ENCODE results near the gene CARD6. TPM values are rescaled to one million over a fixed set of nuclear protein-coding genes. Genes with fewer than 3 reads are reported as not detected.
A peak's percentile ranks its signal among the peaks of the same experiment; 100 is the strongest.
"Not testable (repeated sequence)": the region's sequence is repeated elsewhere in the genome, so short reads cannot be mapped to it uniquely, and the experiment has no call there.

The CARD6 gene
- total RNA-seq, 2 experiments from 2014 or later: 3.0 to 3.4 TPM

GRCh38 chr5:40882291-40882690 lies 41.1 kb downstream of the CARD6 start:
- Mint-ChIP-seq H3K27me3 (ENCODE audit: low read depth) (peaks cover 13% of the 10 kb centered on the region), H3K9me3 (ENCODE audit: insufficient read depth) (no peaks in the 10 kb centered on the region), H3K27ac (no peak overlapping the region), H3K4me3 (no peak overlapping the region), H3K36me3 (ENCODE audit: low read depth) (no peaks in the 10 kb centered on the region), H3K4me1 (ENCODE audit: low read depth) (no peaks in the 10 kb centered on the region)
- ATAC-seq (no peak), DNase-seq (no peak)
- ChIA-PET POLR2A (interaction anchor here (0.6 kb wide), 1 partner anchor 127 kb away, joined by 4 read pairs; no protein-coding TSS in a partner anchor), CTCF (interaction anchor here (1.0 kb wide), 1 partner anchor 21 kb away, joined by 3 read pairs; no protein-coding TSS in a partner anchor)

- CTCF ChIA-PET: interaction anchor here (1.0 kb wide), 1 partner anchor 22 kb away, joined by 3 read pairs; no protein-coding TSS in a partner anchor
These were observed 41.9 kb downstream of the CARD6 start for GRCh38 chr5:40883051-40883450.

GRCh38 chr5:40895440-40896425 lies 54.6 kb downstream of the CARD6 start:
- DNase-seq; H3K27me3 Mint-ChIP-seq (ENCODE audit: low read depth); H3K9me3 Mint-ChIP-seq (ENCODE audit: insufficient read depth); ATAC-seq; H3K36me3 Mint-ChIP-seq (ENCODE audit: low read depth); POLR2A ChIA-PET; H3K27ac Mint-ChIP-seq; H3K4me3 Mint-ChIP-seq; H3K4me1 Mint-ChIP-seq (ENCODE audit: low read depth); CTCF ChIA-PET: not testable (repeated sequence)

More at GRCh38 chr5:40883051-40883450, 41.9 kb downstream of the CARD6 start:
- peaks cover 13% of the 10 kb centered on the region for H3K27me3 Mint-ChIP-seq (ENCODE audit: low read depth)
- H3K27ac Mint-ChIP-seq; H3K36me3 Mint-ChIP-seq (ENCODE audit: low read depth); H3K9me3 Mint-ChIP-seq (ENCODE audit: insufficient read depth); H3K4me1 Mint-ChIP-seq (ENCODE audit: low read depth); H3K4me3 Mint-ChIP-seq; ATAC-seq; DNase-seq; POLR2A ChIA-PET: not testable (repeated sequence)

- Mint-ChIP-seq H3K27me3 (ENCODE audit: low read depth) (peaks cover 7% of the 10 kb centered on the region), H3K4me1 (ENCODE audit: low read depth) (no peaks in the 10 kb centered on the region), H3K4me3 (no peak overlapping the region), H3K27ac (no peak overlapping the region), H3K9me3 (ENCODE audit: insufficient read depth) (no peaks in the 10 kb centered on the region), H3K36me3 (ENCODE audit: low read depth) (no peaks in the 10 kb centered on the region)
- ATAC-seq: no peak
- peak; percentile 50 for DNase-seq
- ChIA-PET CTCF (interaction anchor here (0.7 to 1.6 kb wide), 14 partner anchors 9 to 1188 kb away, joined by 3 to 13 read pairs (median 3); no protein-coding TSS in a partner anchor), POLR2A (no interaction called here)
These were observed 63.2 kb downstream of the CARD6 start for GRCh38 chr5:40904205-40904993.

- ChIA-PET CTCF (interaction anchor here (0.7 to 1.6 kb wide), 13 partner anchors 12 to 1189 kb away, joined by 3 to 13 read pairs (median 3); no protein-coding TSS in a partner anchor), POLR2A (no interaction called here)
- H3K9me3 Mint-ChIP-seq (ENCODE audit: insufficient read depth): no peaks in the 10 kb centered on the region
- H3K27ac Mint-ChIP-seq: no peak overlapping the region
- ATAC-seq (no peak), DNase-seq (no peak)
- H3K36me3 Mint-ChIP-seq (ENCODE audit: low read depth): no peaks in the 10 kb centered on the region
- H3K4me3 Mint-ChIP-seq: no peak overlapping the region
- no peaks in the 10 kb centered on the region for H3K4me1 Mint-ChIP-seq (ENCODE audit: low read depth)
- H3K27me3 Mint-ChIP-seq (ENCODE audit: low read depth): peaks cover 9% of the 10 kb centered on the region
These were observed 63.8 kb downstream of the CARD6 start for GRCh38 chr5:40904994-40905306.

- Mint-ChIP-seq H3K9me3 (ENCODE audit: insufficient read depth) (no peaks in the 10 kb centered on the region), H3K36me3 (ENCODE audit: low read depth) (no peaks in the 10 kb centered on the region), H3K27ac (no peak overlapping the region), H3K4me3 (no peak overlapping the region), H3K4me1 (ENCODE audit: low read depth) (no peaks in the 10 kb centered on the region), H3K27me3 (ENCODE audit: low read depth) (peaks cover 11% of the 10 kb centered on the region)
- DNase-seq (no peak), ATAC-seq (no peak)
- ChIA-PET POLR2A (no interaction called here), CTCF (no interaction called here)
These were observed 65.2 kb downstream of the CARD6 start for GRCh38 chr5:40906351-40906751.

GRCh38 chr5:40909264-40909663 lies 68.1 kb downstream of the CARD6 start, which contains the start of gene C7:
Gene C7, plus strand, starts transcription at chr5:40909497. Its CDS starts 114 bp downstream, at chr5:40909611.
- H3K4me1 Mint-ChIP-seq (ENCODE audit: low read depth): no peaks in the 10 kb centered on the region
- H3K4me3 Mint-ChIP-seq: no peak within 1 kb of the TSS
- no peaks in the 10 kb centered on the region for H3K36me3 Mint-ChIP-seq (ENCODE audit: low read depth)
- H3K9me3 Mint-ChIP-seq (ENCODE audit: insufficient read depth): no peaks in the 10 kb centered on the region
- ChIA-PET POLR2A (no interaction called here), CTCF (no interaction called here)
- no peak for ATAC-seq
- no peak for DNase-seq
- H3K27ac Mint-ChIP-seq: no peak within 1 kb of the TSS
- peaks cover 12% of the 10 kb centered on the region for H3K27me3 Mint-ChIP-seq (ENCODE audit: low read depth)

- no peak overlapping the region for H3K27ac Mint-ChIP-seq
- no peaks in the 10 kb centered on the region for H3K9me3 Mint-ChIP-seq (ENCODE audit: insufficient read depth)
- no peak overlapping the region for H3K4me3 Mint-ChIP-seq
- no peaks in the 10 kb centered on the region for H3K36me3 Mint-ChIP-seq (ENCODE audit: low read depth)
- DNase-seq (no peak), ATAC-seq (no peak)
- POLR2A ChIA-PET: no interaction called here
- CTCF ChIA-PET: no interaction called here
- H3K27me3 Mint-ChIP-seq (ENCODE audit: low read depth): peaks cover 12% of the 10 kb centered on the region
- no peaks in the 10 kb centered on the region for H3K4me1 Mint-ChIP-seq (ENCODE audit: low read depth)
These were observed 68.6 kb downstream of the CARD6 start for GRCh38 chr5:40909723-40910122.

Other genes with a start within 250 kb of the CARD6 start
- gene PTGER4, start 161.5 kb upstream of the CARD6 start, total RNA-seq: 10 to 100 TPM; 45.8 to 50.8 TPM
- 10 to 100 TPM; 13.4 to 14.0 TPM for gene TTC33, start 85.4 kb upstream of the CARD6 start, total RNA-seq
- gene PRKAA1, start 43.0 kb upstream of the CARD6 start, total RNA-seq: 10 to 100 TPM; 70.8 to 72.3 TPM
- gene RPL37, start 6.1 kb upstream of the CARD6 start, total RNA-seq: 1,000 to 10,000 TPM; 1,566 to 1,592 TPM
- gene C7, start 68.1 kb downstream of the CARD6 start, total RNA-seq: not detected
- gene MROH2B, start 230.0 kb downstream of the CARD6 start, total RNA-seq: not detected

All from activated CD8-positive, alpha-beta T cell treated with anti-CD3 and anti-CD28 coated beads, Interleukin-2, amount 10 ng/mL, durations not matched to agents 7 days and 5 days (primary cell).